HG02763 (cell line): ENCODE data around the gene GABRD.
A peak's percentile ranks its signal among the peaks of the same experiment; 100 is the strongest.

Source experiments
- ATAC-seq: cut with Tn5 transposase; IDR thresholded peaks from one replicate; pipeline ENCODE4 v1.9.1; 2021; ENCODE audit warnings: mild to moderate bottlenecking, moderate library complexity; ENCODE audit not compliant: unreplicated experiment

The GABRD gene

GRCh38 chr1:2037314-2037979 lies 18.3 kb downstream of the GABRD start:
- no peak for ATAC-seq

- no peak for ATAC-seq
Observed at GRCh38 chr1:2038229-2038628, 19.1 kb downstream of the GABRD start.

- ATAC-seq = no peak
Observed at GRCh38 chr1:2039251-2039650, 20.1 kb downstream of the GABRD start.

GRCh38 chr1:2041305-2041704 lies 22.2 kb downstream of the GABRD start:
- no peak for ATAC-seq

GRCh38 chr1:2041887-2042286 lies 22.7 kb downstream of the GABRD start:
- no peak for ATAC-seq

- no peak for ATAC-seq
Observed at GRCh38 chr1:2042830-2043773, 24.0 kb downstream of the GABRD start.

- ATAC-seq = no peak
Observed at GRCh38 chr1:2043886-2044285, 24.7 kb downstream of the GABRD start.

GRCh38 chr1:2044510-2045319 lies 25.6 kb downstream of the GABRD start:
- ATAC-seq = no peak

GRCh38 chr1:2045468-2046173 lies 26.5 kb downstream of the GABRD start:
- no peak for ATAC-seq

- no peak for ATAC-seq
Observed at GRCh38 chr1:2046174-2046917, 27.2 kb downstream of the GABRD start.

- ATAC-seq = no peak
Observed at GRCh38 chr1:2046953-2047748, 28.0 kb downstream of the GABRD start.

GRCh38 chr1:2047749-2048729 lies 28.9 kb downstream of the GABRD start:
- ATAC-seq = no peak

- no peak for ATAC-seq
Observed at GRCh38 chr1:2049225-2049717, 30.1 kb downstream of the GABRD start.

- peak; percentile 66 for ATAC-seq
Observed at GRCh38 chr1:2049718-2050431, 30.7 kb downstream of the GABRD start, which contains the start of gene PRKCZ. PRKCZ (plus strand) TSS chr1:2050411; CDS start chr1:2050631, 220 bp downstream.

GRCh38 chr1:2050461-2050792 lies 31.3 kb downstream of the GABRD start:
- ATAC-seq = no peak

GRCh38 chr1:2050793-2051682 lies 31.9 kb downstream of the GABRD start:
- ATAC-seq = no peak
